GM19468 (cell line): ENCODE measurements around the gene PLEKHJ1.
"Not testable (repeated sequence)": the region's sequence is repeated elsewhere in the genome, so short reads cannot be mapped to it uniquely, and the experiment has no call there.

Experiments
- ATAC-seq: cut with Tn5 transposase; IDR thresholded peaks from one replicate; pipeline ENCODE4 v1.9.1; 2021; ENCODE audit warnings: mild to moderate bottlenecking, moderate library complexity, moderate number of reproducible peaks; ENCODE audit not compliant: unreplicated experiment; ENCODE audit errors: extremely low read depth

The PLEKHJ1 gene

GRCh38 chr19:2207991-2208860 lies 27.9 kb downstream of the PLEKHJ1 start:
- ATAC-seq, result no peak

DNA sequence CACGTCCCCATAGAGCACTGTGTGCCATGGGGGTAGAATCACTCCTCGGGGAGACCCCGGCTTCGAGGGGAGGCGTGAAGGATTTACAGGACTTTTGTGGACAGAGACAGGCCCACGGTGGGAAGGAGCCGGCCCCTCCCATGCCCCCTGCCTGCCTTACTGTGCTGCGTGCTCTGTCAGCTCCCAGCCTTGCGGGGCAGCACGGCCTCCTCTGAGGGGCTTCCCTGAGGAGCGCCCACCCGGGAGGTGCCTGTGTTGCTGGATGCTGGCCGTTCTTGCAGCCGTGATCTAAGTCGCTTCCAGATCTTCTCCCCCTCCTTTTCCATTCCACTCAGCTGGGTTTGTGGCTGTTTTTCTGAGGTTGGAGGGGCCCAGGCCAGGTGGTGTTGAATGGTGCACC lies 29.1 kb downstream of the PLEKHJ1 start:
- ATAC-seq, result no peak

DNA sequence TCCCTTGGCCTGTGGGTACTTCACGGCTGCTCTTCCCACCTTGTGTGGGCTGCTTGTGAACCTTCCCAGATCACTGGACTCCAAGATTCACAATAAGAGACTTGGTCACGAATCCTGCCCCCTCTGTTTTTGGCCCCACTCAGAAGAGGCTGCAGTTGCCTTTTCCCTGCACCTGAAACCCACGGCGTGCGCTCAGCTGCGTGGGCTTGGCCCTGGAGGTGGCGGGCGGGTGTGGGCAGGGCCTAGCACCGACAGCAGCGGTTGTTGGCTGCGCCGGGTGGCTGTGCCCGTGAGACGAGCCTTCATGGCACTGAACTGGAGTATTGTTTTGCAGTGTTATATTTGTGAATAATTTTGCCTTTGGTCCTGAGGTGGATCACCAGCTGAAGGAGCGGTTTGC lies 33.8 kb downstream of the PLEKHJ1 start:
- no peak for ATAC-seq

- no peak for ATAC-seq
Observed at GRCh38 chr19:2201473-2202148, 34.5 kb downstream of the PLEKHJ1 start.

DNA sequence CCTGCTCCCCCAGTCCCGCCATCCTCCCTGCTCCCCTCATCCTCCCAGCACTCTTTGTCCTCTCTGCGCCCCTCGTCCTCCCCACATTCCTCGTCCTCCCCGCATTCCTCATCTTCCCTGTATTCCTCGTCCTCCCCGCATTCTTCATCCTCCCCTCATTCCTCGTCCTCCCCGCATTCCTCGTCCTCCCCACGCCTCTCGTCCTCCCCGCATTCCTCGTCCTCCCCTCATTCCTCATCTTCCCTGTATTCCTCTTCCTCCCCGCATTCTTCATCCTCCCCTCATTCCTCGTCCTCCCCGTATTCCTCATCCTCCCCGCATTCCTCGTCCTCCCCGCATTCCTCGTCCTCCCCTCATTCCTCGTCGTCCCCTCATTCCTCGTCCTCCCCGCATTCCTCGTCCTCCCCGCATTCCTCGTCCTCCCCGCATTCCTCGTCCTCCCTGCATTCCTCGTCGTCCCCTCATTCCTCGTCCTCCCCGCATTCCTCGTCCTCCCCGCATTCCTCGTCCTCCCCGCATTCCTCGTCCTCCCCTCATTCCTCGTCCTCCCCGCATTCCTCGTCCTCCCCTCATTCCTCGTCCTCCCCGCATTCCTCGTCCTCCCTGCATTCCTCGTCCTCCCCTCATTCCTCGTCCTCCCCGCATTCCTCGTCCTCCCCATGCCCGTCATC lies 35.4 kb downstream of the PLEKHJ1 start:
- ATAC-seq, result not testable (repeated sequence)

- no peak for ATAC-seq
Observed at GRCh38 chr19:2199861-2200623, 36.1 kb downstream of the PLEKHJ1 start.

DNA sequence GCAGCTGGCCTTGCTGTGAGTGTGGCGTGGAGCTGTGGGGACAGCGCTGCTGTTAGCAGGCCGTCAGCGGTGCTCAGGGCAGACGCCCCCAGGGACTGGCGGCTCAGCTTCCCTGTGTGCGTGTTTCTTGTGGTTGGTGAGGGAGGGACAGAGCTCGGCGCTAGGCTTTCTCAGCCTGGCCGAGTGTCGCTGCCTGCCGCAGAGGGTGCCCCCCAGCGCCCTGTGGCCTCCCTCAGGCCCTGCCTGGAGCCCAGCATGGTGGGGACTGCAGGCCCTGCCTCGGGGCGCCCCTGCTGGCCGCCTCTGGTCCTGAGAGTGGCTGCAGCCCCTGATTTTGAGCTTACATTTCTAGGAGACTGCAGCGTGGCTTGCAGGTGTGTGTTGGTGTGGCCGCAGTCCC lies 36.9 kb downstream of the PLEKHJ1 start:
- no peak for ATAC-seq

- ATAC-seq, result no peak
Observed at GRCh38 chr19:2198317-2198716, 37.8 kb downstream of the PLEKHJ1 start.

- ATAC-seq, result no peak
Observed at GRCh38 chr19:2197270-2197669, 38.9 kb downstream of the PLEKHJ1 start.

GRCh38 chr19:2195914-2196313 lies 40.2 kb downstream of the PLEKHJ1 start:
- ATAC-seq, result no peak

DNA sequence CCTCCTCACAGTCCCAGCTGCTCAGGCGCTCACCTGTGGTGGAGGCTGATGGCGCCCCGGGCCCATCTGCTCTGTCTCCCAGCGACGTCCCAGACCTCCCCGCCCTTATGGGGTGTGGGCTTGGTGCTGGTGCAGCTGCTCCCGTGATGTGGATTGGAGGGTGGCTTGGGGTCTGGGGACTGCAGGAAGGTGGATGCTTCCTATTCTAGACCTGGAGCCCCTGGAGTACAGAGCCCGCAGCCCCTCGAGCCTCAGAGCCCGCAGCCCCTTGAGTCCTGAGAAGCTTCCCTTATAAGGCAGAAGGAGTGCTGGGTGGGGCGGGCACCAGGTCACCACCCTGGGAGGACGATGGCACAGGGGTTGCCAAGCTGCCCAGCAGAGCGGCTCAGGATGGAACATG lies 40.8 kb downstream of the PLEKHJ1 start:
- no peak for ATAC-seq

- no peak for ATAC-seq
Observed at GRCh38 chr19:2194513-2195078, 41.5 kb downstream of the PLEKHJ1 start.

DNA sequence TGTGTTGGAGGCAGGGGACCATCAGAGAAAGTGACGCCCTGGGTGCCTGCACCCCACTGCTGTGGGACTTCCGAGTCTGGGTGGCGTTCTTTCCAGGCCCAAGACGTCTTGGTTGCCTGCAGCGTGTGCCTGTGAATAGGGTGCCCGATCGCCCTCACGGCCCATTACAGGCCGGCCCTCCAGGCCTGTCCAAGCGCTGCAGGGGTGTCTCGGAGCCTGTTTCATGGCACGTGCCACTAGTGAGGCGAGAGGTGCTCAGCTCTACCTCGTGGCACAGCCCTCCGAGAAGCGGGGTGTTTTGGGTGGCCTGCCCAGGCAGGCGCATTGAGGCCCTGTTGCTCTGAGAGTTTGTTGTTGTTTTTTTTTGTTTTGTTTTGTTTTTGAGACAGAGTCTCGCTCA lies 42.3 kb downstream of the PLEKHJ1 start:
- no peak for ATAC-seq

DNA sequence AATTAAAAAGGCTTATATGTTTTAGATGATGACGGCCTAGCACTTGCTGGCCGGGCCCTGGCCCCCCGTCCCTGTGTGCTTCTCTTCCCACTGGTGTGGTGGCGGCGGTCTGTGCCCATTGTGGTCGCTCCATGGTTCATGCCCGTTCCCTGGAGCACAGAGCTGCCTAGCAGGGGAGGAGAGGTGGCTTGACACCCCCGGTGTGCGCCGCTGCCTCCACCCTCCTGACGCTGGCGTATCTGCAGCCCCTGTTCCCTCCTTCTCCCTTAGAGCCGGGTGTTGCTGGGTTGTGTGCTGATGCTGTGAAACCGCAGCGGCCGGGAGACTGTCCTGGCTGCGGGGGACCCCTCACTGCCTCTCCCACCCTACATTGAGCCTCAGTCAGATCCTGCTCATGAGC lies 43.3 kb downstream of the PLEKHJ1 start:
- no peak for ATAC-seq

DNA sequence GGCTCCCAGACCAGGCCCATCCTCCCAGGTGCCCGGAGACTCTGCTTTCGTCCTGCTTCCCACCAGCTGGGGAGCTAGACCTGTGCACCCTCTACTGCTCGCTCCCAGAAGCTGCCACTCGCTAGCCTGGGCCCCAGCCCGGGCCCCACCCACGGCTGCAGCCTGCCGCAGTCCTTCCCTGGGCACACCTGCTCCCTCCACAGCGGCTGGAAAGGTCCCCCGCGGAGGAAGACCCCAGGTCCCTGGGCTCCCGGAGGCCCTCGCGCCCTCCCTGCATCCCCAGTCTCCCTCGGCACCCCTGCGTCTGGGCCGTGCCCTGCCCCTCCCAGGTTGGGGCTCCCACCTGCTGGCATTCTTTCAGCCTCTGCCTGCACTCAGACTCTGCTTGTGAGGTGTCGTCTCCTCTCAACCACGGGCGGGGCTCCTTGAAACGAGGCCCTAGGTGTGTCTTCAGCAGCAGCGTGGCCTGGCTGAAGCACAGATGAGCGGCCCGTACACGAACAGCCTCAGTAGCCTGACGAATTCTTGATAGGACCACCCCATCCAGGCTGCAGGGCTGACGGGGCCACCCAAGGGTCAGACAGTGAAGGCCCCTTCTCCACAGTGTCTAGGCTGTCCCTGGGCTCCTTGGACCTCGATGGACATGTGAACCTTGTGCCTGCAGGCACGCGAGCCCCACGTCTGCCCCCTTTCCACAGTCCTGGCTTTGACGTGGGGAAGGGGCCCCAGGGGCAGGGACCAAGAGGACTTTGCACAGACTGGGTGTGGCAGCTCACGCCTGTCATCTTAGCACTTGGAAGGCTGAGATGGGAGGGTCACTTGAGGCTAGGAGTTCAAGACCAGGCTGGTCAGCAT lies 44.4 kb downstream of the PLEKHJ1 start:
- ATAC-seq, result no peak

DNA sequence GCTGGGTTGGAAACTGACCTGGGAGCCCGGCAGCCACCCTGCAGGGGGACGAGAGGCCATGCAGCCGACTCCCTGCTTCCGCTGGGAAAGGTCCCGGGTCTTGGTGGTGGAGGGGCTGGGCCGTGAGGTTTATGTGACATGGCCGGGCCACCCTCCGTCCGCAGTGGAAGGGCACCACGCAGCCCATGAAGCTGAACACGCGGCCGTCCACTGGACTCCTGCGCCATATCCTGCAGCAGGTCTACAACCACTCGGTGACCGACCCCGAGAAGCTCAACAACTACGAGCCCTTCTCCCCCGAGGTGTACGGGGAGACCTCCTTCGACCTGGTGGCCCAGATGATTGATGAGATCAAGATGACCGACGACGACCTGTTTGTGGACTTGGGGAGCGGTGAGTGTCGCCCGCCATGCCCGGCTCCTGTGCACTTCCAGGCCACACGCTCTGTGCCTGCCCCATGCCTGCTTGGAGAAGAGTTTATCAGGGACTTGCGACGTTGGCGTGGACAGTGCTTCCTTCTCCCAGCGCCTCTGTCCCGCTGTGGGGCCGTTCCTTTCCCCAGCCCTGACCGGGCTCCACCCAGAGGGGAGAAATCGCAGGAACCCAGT lies 45.2 kb downstream of the PLEKHJ1 start:
- ATAC-seq, result no peak

- ATAC-seq, result no peak
Observed at GRCh38 chr19:2189880-2190279, 46.2 kb downstream of the PLEKHJ1 start.

- no peak for ATAC-seq
Observed at GRCh38 chr19:2188708-2189385, 47.3 kb downstream of the PLEKHJ1 start.
